RWPE2 (cell line): ENCODE results near the gene PTGIS.
A peak's percentile ranks its signal among the peaks of the same experiment; 100 is the strongest.

Experiments used
- ATAC-seq: fragments of 200-7000 bp; cut with Tn5 transposase; 3 replicates; pipeline ENCODE4 v1.9.1; 2021; ENCODE audit warnings: low read depth
- DNase-seq: peaks from one replicate; pipeline ENCODE4 v3.0.0-alpha.2; 2020; ENCODE audit warnings: low spot score
- H3K27ac ChIP-seq: fragments of 450-650 bp; 2 replicates; pipeline ENCODE4 v1.5.1; 2017; ENCODE audit warnings: mild to moderate bottlenecking; ENCODE audit not compliant: poor library complexity, severe bottlenecking
- H3K27me3 ChIP-seq: fragments of 250-450 bp; sonication (Bioruptor Pico); 2 replicates; pipeline ENCODE4 v1.5.1; 2021; ENCODE audit warnings: mild to moderate bottlenecking, moderate library complexity; ENCODE audit not compliant: insufficient read depth, poor library complexity, severe bottlenecking
- H3K36me3 ChIP-seq: fragments of 250-450 bp; sonication (Bioruptor Pico); 2 replicates; pipeline ENCODE4 v1.5.1; 2020; ENCODE audit warnings: low read depth, mild to moderate bottlenecking, moderate library complexity
- H3K4me1 ChIP-seq: fragments of 250-450 bp; sonication (Bioruptor Pico); 2 replicates; pipeline ENCODE4 v1.5.1; 2021; ENCODE audit warnings: mild to moderate bottlenecking, moderate library complexity; ENCODE audit not compliant: insufficient read depth, poor library complexity, severe bottlenecking
- H3K4me3 ChIP-seq: fragments of 250-450 bp; sonication (Bioruptor Pico); 2 replicates; pipeline ENCODE4 v1.5.1; 2021; ENCODE audit warnings: mild to moderate bottlenecking, moderate library complexity; ENCODE audit not compliant: severe bottlenecking
- H3K9me3 ChIP-seq: fragments of 250-450 bp; sonication (Bioruptor Pico); 2 replicates; pipeline ENCODE4 v1.5.1; 2021; ENCODE audit warnings: mild to moderate bottlenecking, moderate library complexity; ENCODE audit not compliant: severe bottlenecking
- CTCF ChIP-seq: fragments of 450-650 bp; IDR thresholded peaks from one replicate; pipeline ENCODE4 v1.5.1; 2017; ENCODE audit warnings: mild to moderate bottlenecking, moderate library complexity; ENCODE audit not compliant: poor library complexity, severe bottlenecking

The PTGIS gene

DNA sequence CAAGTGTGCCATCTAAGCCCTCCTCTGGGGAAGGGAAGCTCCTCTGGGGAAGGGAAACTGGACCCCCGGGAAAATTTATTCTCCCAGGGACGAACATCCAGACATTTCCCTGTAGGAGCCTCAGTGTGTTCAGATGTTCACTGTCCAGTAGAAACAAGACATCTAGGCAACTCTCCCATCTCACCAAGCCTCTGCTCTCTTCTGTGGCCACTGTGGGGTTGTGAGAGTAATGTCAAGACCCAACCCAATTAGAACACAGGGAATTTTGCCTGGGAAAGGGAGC is 3.6 kb upstream of the PTGIS start:
- H3K36me3 ChIP-seq = no peaks in the 10 kb centered on the region
- TF ChIP-seq CTCF = no peak
- H3K27ac ChIP-seq = no peak overlapping the region
- no peaks in the 10 kb centered on the region for H3K4me1 ChIP-seq
- peak; percentile 20 for DNase-seq
- peaks cover 38% of the 10 kb centered on the region for H3K27me3 ChIP-seq
- no peaks in the 10 kb centered on the region for H3K9me3 ChIP-seq
- no peak overlapping the region for H3K4me3 ChIP-seq
- no peak for ATAC-seq

DNA sequence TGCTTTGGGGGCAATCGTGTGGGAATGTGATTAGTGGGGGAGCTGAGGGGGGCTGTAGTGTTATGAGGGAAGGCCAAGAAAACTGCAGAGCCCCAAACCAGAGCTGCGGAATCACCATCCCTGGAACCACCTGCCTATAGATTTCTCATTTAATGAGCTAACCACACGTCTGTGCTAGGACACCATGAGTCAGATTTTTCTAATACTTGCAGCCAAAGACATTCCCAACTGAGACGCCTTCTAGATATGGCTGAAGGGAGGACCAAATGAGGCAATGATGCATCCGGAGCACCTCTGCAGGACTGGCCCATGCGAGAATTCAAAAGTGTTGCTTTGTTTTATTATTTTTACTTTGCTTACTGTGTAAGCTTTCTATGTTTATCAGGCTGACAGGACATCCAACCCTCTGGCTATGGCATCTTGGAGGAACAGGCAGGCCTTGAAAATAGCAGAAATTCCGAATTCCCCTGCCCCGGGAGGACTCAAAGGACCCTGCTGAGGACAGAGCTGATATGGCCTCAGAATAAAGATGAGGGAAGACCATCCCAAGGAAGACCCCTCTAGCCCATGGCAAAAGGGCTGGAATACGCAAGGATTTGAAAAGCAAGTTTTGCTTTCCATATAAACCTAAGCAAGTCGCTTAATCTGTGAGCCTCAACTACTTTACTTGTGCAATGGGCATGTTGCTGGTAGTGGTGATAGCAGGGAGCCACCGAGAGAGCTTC is 3.1 kb upstream of the PTGIS start:
- Histone ChIP-seq H3K36me3 (no peaks in the 10 kb centered on the region), H3K27me3 (peaks cover 40% of the 10 kb centered on the region), H3K27ac (no peak overlapping the region), H3K4me1 (no peaks in the 10 kb centered on the region), H3K4me3 (no peak overlapping the region), H3K9me3 (no peaks in the 10 kb centered on the region)
- DNase-seq (peak; percentile 38), ATAC-seq (peak; percentile 35)
- TF ChIP-seq CTCF = no peak

DNA sequence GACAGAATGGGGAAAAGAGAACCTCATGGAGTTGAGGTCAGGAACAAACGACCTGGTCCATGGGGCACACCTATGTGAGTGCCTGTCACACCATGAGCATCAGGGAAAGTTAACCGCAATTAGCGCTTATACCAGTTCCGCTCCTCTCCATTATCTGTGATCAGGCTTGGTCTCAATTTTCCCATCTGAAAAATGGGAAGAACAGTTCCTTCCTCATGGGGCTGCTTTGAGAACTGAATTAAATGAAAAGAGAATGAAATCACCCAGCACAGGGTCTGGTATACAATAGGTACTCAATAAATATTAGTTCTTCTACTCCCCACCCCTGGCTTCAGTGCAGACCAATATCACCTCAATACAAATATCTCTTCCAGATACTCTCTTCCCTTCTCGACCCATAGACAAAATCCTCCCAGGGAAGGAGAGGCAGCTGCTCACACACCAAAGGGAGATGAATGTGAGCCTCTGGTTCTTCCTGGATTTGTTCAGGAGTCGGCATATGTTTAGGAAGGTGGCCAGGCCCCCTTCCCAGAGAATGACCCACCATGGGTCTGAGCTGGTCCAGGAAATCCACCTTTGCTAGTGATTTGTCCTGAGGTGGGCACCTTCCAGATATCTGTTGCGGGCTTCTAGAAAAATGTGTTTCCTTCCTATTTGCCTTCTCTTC is 2.4 kb upstream of the PTGIS start:
- ATAC-seq = no peak
- DNase-seq = peak; percentile 38
- no peak overlapping the region for H3K27ac ChIP-seq
- no peaks in the 10 kb centered on the region for H3K9me3 ChIP-seq
- no peak overlapping the region for H3K4me3 ChIP-seq
- no peaks in the 10 kb centered on the region for H3K36me3 ChIP-seq
- no peak for TF ChIP-seq CTCF
- H3K4me1 ChIP-seq = no peaks in the 10 kb centered on the region
- peaks cover 40% of the 10 kb centered on the region for H3K27me3 ChIP-seq

DNA sequence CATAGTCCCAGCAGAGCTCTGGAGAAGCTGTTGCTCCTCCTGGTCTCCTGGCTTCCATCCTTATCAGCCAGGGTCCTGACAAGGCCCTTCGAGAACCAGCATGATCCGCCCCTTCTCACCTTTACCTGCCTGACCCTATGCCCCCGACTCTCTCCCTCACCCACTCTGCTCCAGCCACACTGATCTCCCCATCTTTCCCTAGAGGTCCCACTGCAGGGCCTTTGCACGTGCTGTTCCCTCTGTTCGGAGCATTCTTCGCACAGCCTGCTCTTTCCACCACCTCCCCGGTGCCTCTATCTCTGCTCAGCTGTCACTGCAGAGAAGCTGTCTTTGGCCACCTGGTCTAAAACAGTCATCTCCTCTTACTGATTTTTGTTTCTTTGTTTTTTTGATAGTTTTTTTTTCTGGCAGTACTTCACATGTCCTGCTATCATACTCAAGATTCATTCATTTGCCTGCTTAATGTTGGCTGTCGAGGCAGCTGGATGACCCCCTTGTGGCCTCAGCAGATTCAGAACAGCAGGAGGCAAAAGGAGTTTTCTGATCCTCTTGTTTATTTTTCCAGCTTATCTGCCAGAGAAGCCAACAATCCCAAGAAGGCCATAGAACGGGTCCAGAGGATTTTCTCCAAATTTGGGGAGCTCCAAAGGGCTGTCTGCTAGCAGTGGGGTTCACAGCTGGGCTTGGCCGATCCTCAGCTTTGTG is 1.6 kb upstream of the PTGIS start:
- DNase-seq (peak; percentile 63), ATAC-seq (no peak)
- Histone ChIP-seq H3K27ac (no peak overlapping the region), H3K27me3 (peaks cover 40% of the 10 kb centered on the region), H3K4me1 (no peaks in the 10 kb centered on the region), H3K36me3 (no peaks in the 10 kb centered on the region), H3K9me3 (no peaks in the 10 kb centered on the region), H3K4me3 (no peak overlapping the region)
- no peak for TF ChIP-seq CTCF
